ENCODE results near the gene CCDC85C.

The CCDC85C gene

DNA sequence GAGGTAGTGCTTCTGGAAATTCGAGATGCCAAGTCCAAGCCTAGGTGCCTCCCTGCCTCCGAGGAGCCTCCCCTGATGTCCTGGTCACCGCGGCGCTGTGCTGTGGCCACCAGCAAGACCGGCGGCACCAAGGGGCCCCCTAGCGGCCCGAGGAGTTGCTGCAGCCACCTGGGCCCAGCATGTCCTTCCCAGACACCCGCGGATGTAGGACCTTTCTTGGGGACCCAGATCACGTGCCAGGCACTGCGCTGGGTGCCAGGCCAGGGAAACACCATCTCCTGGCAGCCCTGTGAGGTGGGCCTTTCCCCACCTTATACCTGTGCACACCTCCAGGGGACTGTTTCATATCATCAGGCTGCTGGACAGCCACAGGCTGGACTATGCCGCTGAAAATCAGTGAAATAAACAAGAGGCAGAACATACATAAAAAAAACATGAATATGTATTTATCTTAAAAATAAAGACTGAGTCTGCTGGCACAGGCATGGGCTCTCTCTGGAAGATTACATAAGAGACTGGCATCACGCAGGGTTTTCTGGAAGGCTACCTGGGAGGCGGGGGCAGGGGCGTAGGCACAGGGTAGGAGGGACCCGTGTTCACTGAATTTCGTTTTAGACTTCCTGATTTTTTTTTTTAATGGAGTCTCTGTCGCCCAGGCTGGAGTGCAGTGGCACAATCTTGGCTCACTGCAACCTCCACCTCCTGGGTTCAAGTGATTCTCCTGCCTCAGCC, 25.0 kb upstream of the CCDC85C start:
- peak; percentile 75 for DNase-seq

DNA sequence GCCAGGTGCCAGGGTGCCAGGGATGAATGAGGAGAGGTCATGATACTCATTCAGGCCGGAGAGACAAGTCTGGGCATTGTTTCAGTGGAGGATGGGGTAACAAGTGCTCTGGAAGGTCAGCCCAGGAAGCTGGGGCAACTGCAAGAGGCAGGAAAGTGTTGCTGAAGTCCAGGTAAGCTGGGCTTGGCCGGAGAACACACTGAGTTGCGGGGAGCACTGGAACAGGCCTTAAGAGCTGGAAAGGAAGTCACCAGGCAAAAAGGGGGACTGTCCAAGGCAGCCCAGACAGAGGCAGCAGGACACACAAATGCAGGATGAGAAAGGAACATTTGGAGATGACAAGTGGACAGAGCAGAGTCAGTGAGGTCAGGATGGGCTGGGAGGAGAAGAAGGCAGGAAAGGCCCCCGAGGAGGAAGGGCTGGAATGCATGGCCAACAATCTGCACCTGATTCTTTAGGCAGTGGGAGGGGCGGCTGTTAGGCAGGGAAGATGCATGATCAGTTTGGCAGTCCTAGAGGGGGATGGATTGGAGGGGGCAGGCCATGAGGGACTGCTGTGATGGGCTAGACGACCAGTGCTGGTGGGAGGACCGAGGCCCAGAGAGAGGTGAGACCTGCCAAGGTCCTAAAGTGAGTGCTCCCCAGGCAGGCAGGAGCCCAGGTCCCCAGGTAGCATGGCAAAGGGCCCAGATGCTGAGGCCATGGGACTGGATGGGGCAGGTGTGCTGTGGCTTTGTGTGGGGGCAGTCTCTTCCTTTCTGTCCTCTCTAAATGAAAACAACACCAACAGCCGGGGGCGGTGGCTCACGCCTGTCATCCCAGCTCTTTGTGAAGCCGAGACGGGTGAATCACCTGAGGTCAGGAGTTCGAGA, 23.7 kb upstream of the CCDC85C start:
- no peak for DNase-seq

DNA sequence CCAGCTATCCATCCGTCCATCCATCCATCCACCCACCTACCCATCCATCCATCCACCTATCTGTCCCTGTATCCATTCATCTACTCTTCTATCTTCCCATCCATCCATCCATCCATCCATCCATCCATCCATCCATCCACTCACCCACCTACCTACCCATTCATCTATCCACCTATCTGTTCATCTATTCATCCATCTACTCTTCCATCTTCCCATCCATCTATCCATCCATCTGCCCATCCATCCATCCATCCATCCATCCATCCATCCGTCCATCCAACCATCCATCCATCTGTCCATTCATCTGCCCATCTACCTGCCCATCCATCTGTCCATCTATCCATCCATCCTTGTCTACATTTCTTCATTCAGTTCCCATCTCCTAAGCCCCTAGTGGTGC, 23.1 kb upstream of the CCDC85C start:
- no peak for DNase-seq

DNA sequence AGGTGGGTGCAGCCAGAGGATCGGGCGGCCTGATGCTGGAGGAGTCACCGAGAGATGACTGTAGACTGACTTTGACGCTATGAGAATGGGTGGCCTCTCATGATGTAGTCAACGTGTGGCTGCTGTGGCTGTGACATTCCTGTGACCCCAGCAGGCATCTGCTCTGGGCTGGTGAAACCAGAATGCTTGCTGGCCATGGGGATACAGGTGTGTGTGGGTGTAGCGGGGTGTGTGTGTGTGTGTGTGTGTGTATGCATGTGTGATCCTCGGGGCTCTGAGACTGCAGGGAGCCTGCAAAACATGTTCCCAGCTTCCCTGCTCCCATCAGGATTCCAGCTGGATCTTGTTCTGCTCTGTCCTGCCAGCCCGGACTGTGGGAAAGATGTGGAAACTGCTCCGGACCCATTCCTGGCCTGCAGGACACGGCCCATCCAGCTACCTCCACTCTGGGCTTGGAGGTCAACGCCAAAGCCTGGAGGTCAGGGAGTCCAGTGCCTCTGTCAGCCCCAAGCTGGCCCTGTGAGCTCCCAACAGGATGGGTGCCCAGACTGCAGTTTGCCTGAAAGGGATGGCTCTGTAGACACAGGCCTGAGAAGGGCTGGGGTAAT, 22.1 kb upstream of the CCDC85C start:
- DNase-seq: no peak

DNA sequence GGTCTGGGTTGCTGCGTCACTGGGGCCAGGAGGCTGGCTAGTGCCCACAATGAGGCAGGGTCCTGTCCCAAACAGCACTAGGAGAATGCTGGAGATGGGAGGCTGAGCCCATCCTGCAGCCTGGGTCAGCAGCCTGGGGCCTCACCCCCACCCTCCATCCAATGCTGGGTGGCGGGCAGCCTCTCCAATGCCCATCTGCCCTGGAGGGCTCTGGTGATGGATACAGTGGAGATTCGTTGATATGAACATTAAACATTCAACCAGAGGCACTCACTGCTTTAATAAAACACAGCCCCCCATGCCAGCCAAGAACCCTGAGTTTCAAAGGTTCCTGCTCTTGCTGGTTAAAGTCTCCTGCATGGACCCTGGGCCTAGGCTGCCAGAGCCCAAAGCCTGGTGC, 21.5 kb upstream of the CCDC85C start:
- no peak for DNase-seq

DNA sequence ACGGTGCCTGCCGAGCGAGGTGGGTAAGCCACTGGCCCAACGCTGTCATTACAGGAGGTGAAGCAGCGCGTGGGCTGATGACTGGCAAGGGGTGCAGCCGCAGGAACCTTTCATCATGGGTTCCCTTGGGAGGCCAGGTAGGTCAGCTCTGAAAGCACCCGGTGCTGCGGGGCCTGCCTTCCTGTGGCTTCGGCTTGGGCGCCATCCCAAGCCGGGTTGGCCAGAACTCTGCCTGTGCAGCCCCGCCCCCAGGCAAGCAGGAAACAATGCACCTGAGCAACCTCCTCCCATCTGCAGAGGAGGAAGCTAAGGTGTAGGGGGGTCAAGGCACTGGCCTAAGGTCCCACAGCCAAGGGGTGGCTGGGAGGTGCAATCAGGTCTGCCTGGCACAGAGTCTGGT, 21.0 kb upstream of the CCDC85C start:
- DNase-seq: no peak

DNA sequence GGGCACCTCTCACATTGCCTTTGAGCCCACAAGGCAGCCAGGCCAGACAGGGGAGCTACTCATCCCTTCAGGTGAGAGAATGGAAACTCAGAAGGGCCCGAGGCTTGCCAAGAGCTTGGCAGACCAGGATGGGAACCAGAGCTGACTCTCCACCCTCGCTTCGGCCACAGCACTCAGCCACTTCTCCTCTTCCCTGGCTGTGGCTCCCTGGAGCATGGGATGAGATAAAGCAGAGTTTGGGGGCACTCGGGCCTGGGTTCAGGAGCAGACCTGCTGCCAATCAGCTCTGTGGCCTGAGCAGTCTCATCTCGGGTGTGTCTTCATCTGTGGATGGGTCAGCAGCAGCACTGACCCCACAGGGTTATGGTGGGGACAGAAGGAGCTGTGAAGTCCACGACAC, 20.0 kb upstream of the CCDC85C start:
- no peak for DNase-seq

DNA sequence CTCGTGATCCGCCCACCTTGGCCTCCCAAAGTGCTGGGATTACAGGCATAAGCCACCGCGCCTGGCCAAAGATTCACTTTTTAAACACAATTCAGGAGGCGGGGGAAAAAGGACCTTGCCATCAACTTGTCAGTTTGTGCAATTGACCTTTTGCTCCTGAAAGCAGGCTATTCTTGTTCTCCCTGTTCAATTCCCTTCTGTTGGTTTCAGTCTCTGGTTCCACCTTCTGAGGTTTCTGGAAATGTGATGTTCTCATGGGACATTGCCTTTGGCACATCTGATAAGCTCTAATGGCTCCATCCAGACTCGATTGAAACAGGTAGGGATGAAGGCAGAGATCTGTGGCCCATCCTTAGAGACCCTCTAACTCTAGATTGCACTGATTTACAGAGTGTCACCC, 17.9 kb upstream of the CCDC85C start:
- DNase-seq: no peak

DNA sequence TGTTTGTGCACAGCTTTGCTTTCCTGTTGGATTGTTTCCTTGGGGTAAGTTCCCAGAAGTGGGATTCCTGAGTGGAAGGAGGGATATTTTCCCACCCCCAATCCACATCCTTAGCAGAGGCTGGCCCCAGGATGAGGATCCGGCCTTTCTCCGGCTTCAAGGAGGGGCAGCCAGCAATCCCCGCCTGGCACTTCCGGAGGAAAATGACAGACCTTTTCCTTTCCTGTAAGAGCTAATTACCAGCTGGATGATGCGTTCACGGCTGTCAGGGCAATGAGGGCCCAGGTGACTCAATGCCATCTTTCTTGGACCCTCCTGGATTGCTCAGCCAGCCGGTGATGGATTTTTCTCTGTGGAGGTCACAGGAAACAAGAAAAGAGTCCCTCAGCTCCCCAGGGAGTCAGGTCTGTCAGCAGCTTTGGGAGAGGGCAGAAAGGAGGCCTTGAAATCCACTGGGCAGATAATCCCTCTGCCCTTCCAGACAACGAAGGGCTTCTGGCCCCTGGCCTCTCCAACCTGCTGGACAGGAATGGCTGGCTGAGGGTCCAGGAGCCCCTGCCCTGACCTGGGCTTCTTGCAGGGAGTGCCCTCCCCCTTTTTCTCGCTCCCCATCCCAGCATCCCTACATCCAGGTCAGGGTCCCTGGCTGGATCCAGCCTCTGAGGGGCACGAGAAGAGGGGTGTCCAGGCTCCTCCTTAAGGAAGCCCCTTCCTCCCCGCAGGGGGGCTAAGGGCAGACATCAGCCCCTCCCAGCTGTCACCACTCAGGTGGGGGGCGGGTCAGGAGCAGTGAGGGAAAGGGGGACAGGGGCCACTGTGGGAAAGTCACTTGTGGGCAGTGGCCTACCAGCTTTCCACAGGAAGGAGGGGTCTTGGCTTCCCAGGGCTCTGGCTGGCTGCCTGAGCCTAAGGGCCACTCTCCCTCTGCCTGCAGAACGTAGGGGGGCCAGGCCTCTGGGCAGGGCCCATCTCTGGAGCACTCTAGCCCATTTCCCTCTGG, 16.1 kb upstream of the CCDC85C start:
- DNase-seq: peak; percentile 51

DNA sequence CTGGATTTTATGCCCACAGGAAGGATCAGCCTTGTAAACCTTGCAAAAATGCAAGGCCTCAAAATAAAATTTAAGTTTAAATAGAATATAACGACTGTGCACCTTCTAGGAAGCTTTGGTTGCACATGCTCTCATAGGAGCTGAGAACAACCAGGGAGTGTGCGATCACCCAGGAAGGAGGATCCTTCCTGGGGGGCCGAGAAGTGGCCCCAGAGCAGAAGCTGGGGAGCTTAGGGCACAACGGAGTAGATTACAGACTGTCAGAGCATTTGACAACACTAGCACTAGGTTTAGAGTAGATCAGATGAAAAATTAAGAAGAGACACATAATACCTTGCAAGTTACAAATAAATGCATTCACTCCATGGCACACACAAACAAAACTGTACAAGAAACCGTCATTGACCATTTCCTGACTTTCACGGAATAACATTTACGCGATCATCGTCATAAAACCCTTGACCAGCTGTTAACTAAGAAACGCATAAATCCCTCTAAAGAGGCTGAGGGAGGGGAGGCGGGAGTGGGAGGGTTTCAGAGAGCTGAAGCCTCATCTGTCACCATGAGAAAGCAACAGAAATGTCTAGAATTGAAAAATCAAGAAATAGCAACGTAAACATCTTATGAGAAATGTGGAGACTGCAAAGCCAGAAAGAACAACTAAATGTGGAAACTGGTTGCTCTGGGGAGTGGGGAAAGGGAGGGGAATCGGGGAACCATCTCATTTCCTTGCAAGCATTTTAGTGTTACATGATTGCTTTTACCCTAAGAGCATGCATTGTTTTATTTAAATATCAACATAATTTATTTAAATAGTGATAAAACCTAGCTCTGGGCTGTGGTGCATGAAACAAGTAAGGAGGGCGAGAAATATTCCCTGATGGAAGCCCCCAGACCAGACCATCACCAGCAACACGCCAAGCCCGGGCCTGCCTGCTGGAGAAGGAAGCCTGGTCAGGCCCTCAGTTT, 13.1 kb upstream of the CCDC85C start:
- peak; percentile 73 for DNase-seq

DNA sequence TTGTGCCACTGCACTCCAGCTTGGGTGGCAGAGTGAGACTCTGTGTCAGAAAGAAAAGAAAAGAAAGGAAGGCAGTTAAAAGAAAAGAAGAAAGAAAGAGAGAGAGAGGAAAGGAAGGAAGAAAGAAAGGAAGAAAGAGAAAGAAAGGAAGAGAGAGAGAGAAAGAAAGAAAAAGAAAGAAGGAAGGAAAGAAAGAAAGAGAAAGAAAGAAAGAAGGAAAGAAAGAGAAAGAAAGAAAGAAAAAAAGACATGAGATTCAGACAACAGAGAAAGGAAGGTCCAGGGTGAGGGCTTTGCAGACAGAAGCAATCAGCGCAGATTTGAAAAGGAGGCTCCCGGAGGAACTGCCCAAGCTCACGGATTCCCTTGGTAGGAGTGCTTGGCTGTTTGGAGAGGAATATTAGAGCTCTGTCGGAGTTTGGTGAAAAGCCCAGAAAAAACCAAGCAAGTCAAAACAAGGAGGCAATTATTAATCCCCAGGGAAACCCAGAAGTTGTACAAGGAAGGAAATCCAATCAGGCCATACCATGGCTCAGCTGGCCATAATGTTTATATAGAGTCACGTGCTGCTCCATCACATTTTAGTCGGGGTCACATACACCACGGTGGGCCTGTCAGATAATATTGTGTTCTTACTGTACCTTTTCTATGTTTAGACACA, 11.6 kb upstream of the CCDC85C start:
- DNase-seq: peak; percentile 52

DNA sequence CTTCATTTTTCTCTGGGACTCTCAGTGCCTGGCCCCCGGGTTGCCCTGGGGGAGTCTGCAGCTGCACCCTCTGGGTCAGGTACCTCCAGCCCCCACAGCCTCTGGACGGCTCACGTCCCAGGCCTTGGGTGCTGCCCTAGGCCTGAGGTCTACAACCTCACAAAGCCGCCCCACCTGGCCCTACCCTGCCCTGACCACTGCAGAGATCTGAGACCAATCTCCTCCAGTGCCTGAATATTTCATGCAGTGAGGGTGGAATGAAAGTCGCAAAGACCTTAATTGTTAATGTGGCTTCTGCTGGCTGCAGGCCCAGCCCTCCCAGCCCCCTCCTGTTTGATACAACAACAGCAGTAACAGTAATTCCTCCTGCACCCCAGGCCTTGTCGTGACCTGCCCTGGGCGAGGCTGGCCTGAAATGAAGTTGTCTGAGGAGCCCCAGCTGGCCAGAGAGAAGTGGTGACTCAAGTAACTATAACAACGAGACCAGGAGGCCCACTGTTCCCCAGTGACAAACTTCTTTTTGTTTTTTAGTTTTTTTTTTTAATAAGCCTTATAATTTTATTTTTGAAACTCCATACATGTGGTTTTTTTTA, 8.8 kb upstream of the CCDC85C start:
- DNase-seq: no peak

DNA sequence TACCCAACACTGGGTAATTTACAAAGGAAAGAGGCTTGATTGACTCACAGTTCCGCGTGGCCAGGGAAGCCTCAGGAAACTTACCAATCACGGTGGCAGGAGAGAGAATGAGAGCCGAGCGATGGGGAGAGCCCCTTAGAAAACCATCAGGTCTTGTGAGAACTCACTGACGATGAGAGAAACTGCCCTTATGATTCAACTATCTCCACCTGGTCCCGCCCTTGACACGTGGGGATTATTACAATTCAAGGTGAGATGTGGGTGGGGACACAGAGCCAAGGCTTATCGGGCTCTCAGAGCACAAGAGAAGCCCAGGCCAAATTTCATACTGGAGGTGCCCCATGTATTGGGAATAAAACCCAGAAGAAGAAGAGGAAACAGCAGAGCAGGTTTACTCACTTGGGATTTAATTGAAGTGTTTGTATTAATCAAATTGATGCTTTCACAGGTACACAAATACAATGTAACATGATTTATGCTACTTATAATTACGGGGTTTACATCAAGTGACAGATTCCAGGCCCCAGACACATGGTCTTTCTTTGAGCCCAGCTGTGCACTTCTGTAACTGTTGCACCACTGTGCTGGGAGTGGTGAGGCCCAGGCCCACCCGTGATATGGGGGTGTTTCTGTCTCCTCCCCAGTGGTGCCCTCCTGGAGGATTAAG, 8.2 kb upstream of the CCDC85C start:
- peak; percentile 35 for DNase-seq

DNA sequence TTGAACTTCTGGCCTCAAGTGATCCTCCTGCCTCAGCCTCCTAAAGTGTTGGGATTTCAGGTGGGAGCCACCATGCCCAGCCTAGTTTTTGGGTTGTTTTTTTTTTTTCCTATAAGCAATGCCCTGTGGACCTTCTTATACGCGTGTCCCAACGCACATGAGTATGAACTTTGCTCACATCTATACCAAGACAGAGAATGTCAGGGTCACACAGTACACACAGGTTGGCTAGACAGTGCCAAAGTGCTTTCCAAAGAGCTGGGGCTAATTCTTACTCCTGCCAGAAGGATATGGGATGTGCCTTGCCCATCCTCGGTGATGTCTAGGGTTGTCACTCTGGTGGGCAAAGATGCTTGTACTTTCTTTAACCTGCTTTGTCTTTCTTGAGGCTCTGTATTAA, 7.6 kb upstream of the CCDC85C start:
- DNase-seq: no peak

DNA sequence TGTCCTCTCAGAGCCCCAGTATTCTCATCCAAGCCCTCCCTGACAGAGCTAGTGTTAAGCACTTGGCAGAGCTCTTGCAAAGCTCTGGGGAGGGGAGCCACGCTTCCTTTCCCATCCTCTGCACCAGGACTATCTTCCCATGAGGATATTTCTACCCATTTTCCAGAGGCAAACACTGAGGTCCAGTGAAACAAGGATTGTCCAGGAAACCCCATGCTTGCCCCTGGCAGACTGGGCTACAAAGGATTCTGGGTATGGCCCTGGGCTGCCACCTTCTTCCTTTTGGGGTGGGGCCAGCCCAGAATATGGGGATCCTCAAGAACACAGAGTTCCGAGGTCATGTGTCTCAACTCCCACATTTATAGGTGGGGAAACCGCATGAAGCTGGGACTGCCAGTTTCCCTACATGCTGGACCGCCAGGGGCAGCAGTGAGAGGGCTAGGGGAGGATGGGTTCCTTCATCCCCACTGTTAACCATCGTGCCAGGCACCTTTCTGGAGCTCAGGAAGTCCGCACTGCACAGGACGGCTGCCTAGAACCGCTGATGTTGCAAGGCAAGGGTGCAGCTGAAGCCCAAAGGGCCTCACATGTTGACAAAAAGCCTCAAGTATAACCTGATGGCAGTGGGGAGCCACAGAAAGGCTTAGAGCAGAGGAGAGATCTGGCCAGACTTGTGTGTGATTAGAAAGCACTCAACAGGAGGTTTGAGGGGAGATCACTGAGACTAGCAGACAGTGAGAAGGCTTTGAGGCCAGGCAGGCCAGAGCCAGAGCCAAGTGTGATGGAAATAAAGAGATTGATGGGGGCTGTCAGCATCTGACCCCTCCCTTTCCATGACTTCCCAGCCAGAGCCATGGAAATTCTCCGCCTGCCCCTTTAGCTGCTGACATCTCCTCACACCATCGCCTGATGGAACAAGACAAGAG, 5.5 kb upstream of the CCDC85C start:
- no peak for DNase-seq

DNA sequence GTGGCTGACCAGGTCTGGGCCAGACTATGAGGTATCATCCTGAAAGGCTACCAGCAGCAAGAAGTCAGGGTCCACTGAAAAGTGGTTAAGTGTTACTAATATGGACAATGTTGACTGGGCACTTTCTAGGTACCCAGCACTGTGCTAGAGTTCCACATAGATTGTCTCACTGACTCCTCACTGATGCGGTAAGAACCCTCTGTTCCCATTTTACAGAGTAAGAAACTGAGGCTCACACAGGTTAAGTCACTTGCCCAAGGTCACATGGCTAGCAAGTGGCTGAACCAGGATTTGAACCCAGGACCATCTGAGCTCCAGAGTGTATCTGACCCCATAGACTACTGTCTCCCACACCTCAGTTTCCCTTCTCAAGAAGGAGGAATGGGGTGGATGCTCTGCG, 4.6 kb upstream of the CCDC85C start:
- DNase-seq: no peak

DNA sequence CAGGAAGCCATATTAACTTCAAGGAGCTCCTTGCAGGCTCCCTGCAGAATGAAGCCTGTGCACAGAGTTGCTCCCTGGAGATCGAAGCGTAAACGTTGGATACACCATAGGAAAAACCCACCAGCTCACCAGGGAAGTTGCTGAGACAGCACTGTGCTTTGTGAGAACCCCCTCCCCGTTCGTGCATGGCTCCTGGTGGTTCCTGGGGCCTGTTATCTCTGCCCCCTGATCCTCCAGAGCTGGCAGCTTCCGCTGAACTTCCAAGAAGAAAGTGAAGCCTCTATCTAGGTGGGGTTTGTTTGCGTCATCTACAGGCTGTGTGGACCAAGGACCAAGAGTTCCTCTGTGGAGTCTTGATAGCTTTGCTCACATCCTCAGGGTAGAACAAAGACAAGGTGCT, 2.4 kb upstream of the CCDC85C start:
- no peak for DNase-seq

DNA sequence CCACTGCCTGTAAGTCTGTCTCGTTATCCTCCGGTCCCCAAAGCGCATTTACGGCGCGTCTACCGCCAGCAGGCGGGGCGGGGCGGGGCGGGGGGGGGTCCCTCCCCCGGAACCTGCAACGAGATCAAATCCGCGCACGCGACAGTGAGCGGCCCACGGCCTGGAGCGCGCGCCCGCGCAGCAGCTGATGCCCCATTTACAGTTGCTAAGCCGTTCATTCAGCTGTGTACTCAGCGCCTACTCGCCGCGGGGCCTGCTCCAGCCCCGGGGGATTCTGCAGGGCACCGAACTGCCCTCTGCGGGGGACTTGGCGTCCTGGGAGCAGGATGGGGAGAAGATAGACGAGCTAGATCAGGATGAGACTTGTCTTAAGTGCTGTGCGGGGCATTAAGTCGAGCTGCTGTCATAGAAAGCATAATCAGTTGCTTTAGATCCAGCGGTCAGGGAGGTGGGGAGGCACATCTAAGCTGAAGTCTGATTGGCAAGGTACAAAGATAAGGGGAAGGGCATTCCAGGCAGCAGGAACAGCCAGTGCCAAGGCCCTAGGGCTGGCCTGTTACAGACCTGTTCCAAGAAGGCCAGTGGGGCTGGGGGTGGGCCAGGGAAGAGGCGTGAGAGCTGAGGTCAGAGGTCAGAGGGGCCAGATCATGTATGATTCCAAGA, 1.4 kb upstream of the CCDC85C start:
- peak; percentile 92 for DNase-seq

All from NCI-H82 (cell line).